Gastrocnemius medialis (tissue), 4 donors: ENCODE results near the gene HOXB8.

ENCODE experiments used
- CTCF ChIP-seq, 5 experiments: fragments of 450-650 bp in 3 of 5; fragments of 200-600 bp in 2 of 5; sonication (generic) in 2 of 5; IDR thresholded peaks in 4 of 5; conservative IDR thresholded peaks in 1 of 5; 1 replicate in 4 of 5; 2 replicates in 1 of 5; pipeline ENCODE4 v1.5.1; 2016 to 2019; ENCODE audit warnings: antibody characterized with exemption in 5 of 5, mild to moderate bottlenecking in 3 of 5, moderate library complexity in 3 of 5
- POLR2A ChIP-seq, 2 donors: fragments of 450-650 bp; IDR thresholded peaks; one replicate each; pipeline ENCODE4 v1.6.1; 2017; ENCODE audit warnings: antibody characterized with exemption in 2 of 2, mild to moderate bottlenecking in 2 of 2, moderate library complexity in 2 of 2

- TF ChIP-seq CTCF (IDR thresholded peaks at IDR 0.05 in 4 of 5, conservative IDR thresholded peaks at IDR 0.05 in 1 of 5) (no peak), POLR2A (IDR thresholded peaks at IDR 0.05) (no peak)
Observed at GRCh38 chr17:48592057-48592514, 23.0 kb downstream of the HOXB8 start.
